GM21529 (cell line): ENCODE results near the gene NME7.
A peak's percentile ranks its signal among the peaks of the same experiment; 100 is the strongest.

Experiments
- ATAC-seq: cut with Tn5 transposase; IDR thresholded peaks from one replicate; pipeline ENCODE4 v1.9.1; 2021; ENCODE audit not compliant: unreplicated experiment

Gene NME7

GRCh38 chr1:169108863-169109560, 258.6 kb downstream of the NME7 start:
- no peak for ATAC-seq

GRCh38 chr1:169108223-169108622, 259.4 kb downstream of the NME7 start:
- ATAC-seq, result no peak

- no peak for ATAC-seq
Observed at GRCh38 chr1:169107603-169108208, 259.9 kb downstream of the NME7 start.

- ATAC-seq, result no peak
Observed at GRCh38 chr1:169106921-169107602, 260.5 kb downstream of the NME7 start.

GRCh38 chr1:169106095-169106920, 261.3 kb downstream of the NME7 start, which contains the start of gene ATP1B1:
ATP1B1 (plus strand) TSS chr1:169106690; CDS start chr1:169106830, 140 bp downstream.
- peak; percentile 86 for ATAC-seq

GRCh38 chr1:169105434-169106094, 262.0 kb downstream of the NME7 start:
- peak; percentile 37 for ATAC-seq

- no peak for ATAC-seq
Observed at GRCh38 chr1:169105087-169105433, 262.5 kb downstream of the NME7 start.

GRCh38 chr1:169103480-169103893, 264.1 kb downstream of the NME7 start:
- no peak for ATAC-seq

- no peak for ATAC-seq
Observed at GRCh38 chr1:169103002-169103401, 264.6 kb downstream of the NME7 start.

GRCh38 chr1:169102567-169102966, 265.0 kb downstream of the NME7 start:
- no peak for ATAC-seq

GRCh38 chr1:169100651-169101088, 266.9 kb downstream of the NME7 start:
- ATAC-seq, result no peak

GRCh38 chr1:169100208-169100607, 267.4 kb downstream of the NME7 start:
- no peak for ATAC-seq

GRCh38 chr1:169099561-169099960, 268.0 kb downstream of the NME7 start:
- no peak for ATAC-seq

- peak; percentile 66 for ATAC-seq
Observed at GRCh38 chr1:169098380-169098779, 269.2 kb downstream of the NME7 start.

- no peak for ATAC-seq
Observed at GRCh38 chr1:169094897-169095569, 272.6 kb downstream of the NME7 start.

- no peak for ATAC-seq
Observed at GRCh38 chr1:169092399-169092798, 275.2 kb downstream of the NME7 start.

- ATAC-seq, result peak; percentile 83
Observed at GRCh38 chr1:169091480-169091941, 276.1 kb downstream of the NME7 start.

- peak; percentile 46 for ATAC-seq
Observed at GRCh38 chr1:169090900-169091311, 276.7 kb downstream of the NME7 start.

- ATAC-seq, result no peak
Observed at GRCh38 chr1:169090308-169090899, 277.2 kb downstream of the NME7 start.

GRCh38 chr1:169089776-169090175, 277.8 kb downstream of the NME7 start:
- ATAC-seq, result no peak
